ENCODE measurements around the gene GADL1. TPM values are rescaled to one million over a fixed set of nuclear protein-coding genes. Genes with fewer than 3 reads are reported as not detected.

GADL1 gene
- total RNA-seq, 1 donor from 2014 or later = 3.1 TPM

GRCh38 chr3:30777426-30778113 is 116.9 kb downstream of the GADL1 start:
- Mint-ChIP-seq H3K4me1 (ENCODE audit: unreplicated experiment) (peaks cover 14% of the 10 kb centered on the region), H3K4me3 (no peak overlapping the region), H3K36me3 (no peaks in the 10 kb centered on the region), H3K27me3 (no peaks in the 10 kb centered on the region), H3K9me3 (no peaks in the 10 kb centered on the region), H3K27ac (no peak overlapping the region)
- DNase-seq (ENCODE audit: extremely low spot score, unreplicated experiment) = no peak
- TF ChIP-seq, protein P1, sequence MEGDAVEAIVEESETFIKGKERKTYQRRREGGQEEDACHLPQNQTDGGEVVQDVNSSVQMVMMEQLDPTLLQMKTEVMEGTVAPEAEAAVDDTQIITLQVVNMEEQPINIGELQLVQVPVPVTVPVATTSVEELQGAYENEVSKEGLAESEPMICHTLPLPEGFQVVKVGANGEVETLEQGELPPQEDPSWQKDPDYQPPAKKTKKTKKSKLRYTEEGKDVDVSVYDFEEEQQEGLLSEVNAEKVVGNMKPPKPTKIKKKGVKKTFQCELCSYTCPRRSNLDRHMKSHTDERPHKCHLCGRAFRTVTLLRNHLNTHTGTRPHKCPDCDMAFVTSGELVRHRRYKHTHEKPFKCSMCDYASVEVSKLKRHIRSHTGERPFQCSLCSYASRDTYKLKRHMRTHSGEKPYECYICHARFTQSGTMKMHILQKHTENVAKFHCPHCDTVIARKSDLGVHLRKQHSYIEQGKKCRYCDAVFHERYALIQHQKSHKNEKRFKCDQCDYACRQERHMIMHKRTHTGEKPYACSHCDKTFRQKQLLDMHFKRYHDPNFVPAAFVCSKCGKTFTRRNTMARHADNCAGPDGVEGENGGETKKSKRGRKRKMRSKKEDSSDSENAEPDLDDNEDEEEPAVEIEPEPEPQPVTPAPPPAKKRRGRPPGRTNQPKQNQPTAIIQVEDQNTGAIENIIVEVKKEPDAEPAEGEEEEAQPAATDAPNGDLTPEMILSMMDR (conservative IDR thresholded peaks at IDR 0.05) = no peak

DNA sequence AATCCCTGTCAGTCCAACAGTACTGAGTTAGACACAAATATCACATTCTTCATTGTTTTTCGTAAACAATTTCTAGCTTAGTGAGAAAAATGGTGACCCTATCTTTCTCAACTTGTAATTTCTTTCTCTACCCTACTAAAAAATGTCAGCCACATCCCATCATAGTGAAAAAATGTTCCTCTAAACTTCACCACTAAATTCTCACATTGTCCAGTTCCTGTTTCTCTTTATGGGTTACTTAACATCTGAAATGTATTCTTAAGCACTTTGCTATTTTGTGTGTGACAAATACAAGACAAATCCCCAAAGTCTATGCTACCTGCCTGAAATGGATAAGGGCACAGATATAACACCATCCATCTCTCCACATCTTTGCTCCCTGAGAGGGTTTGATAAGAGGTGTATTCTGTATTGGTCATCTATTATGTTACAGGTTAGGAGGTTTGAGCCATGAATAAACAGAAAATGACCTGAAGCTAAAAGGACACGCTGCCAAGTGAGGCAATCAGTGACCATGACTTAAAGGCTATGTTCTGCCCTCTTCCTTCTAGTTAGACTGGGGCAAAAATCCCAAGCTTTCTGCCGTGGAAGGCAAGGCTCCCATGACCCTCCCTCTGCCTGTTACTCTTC is 118.2 kb downstream of the GADL1 start:
- Mint-ChIP-seq H3K4me1 (ENCODE audit: unreplicated experiment) (peaks cover 20% of the 10 kb centered on the region), H3K27me3 (no peaks in the 10 kb centered on the region), H3K27ac (no peak overlapping the region), H3K9me3 (no peaks in the 10 kb centered on the region), H3K36me3 (no peaks in the 10 kb centered on the region), H3K4me3 (no peak overlapping the region)
- DNase-seq (ENCODE audit: extremely low spot score, unreplicated experiment) = no peak
- TF ChIP-seq, protein P1 (conservative IDR thresholded peaks at IDR 0.05) = no peak

- H3K4me3 Mint-ChIP-seq = no peak overlapping the region
- H3K4me1 Mint-ChIP-seq (ENCODE audit: unreplicated experiment) = peaks cover 30% of the 10 kb centered on the region
- no peaks in the 10 kb centered on the region for H3K27me3 Mint-ChIP-seq
- TF ChIP-seq, protein P1 (conservative IDR thresholded peaks at IDR 0.05) = no peak
- peak overlapping the region; percentile 46 for H3K27ac Mint-ChIP-seq
- H3K9me3 Mint-ChIP-seq = no peaks in the 10 kb centered on the region
- H3K36me3 Mint-ChIP-seq = no peaks in the 10 kb centered on the region
- no peak for DNase-seq (ENCODE audit: extremely low spot score, unreplicated experiment)
These were observed 119.4 kb downstream of the GADL1 start for GRCh38 chr3:30775040-30775439.

DNA sequence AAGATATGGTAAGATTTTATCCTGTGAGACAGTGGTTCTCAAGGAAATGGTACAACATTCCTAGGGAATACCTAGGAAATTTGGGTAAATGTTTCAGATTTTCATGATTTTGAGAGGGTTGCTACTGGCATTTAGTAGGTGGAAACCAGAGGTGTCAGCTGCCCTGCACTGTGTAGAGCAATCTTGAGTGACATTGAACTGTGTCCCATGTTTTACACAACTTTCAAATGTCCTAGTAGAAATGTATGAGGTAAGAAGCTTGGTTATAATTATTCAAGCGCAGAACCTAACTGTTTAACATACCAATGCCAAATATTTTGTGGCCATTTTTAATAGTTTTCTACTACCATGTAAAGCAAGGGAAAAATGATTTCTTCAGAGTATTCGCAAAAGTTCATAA is 120.4 kb downstream of the GADL1 start:
- H3K36me3 Mint-ChIP-seq = no peaks in the 10 kb centered on the region
- H3K27me3 Mint-ChIP-seq = no peaks in the 10 kb centered on the region
- no peak for DNase-seq (ENCODE audit: extremely low spot score, unreplicated experiment)

DNA sequence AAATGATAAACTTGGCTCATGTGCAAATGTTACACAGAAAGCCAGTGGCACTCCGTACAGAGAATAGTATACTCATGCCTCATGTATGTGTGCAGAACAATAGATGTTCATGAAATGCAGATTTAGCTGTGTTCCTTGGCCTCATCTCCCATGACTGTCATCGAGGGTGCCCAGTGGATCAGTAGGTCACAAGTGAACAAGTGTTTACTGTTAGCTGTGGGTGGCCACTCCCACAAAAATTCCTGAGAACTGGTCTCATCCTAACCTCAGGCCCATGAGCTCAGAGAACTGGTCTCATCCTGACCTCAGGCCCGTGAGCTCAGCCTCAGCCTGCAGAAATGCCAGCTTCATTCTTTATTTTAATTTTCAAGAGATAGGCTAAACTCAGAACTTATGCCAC is 124.1 kb downstream of the GADL1 start:
- Mint-ChIP-seq H3K9me3 (no peaks in the 10 kb centered on the region), H3K27me3 (peaks cover 3% of the 10 kb centered on the region), H3K4me1 (ENCODE audit: unreplicated experiment) (peaks cover 29% of the 10 kb centered on the region), H3K4me3 (no peak overlapping the region), H3K27ac (peak overlapping the region; percentile 15), H3K36me3 (no peaks in the 10 kb centered on the region)
- TF ChIP-seq, protein P1 (conservative IDR thresholded peaks at IDR 0.05) = no peak
- no peak for DNase-seq (ENCODE audit: extremely low spot score, unreplicated experiment)

More for the DNA sequence above, 120.4 kb downstream of the GADL1 start:
- Mint-ChIP-seq H3K4me1 (ENCODE audit: unreplicated experiment) (peaks cover 30% of the 10 kb centered on the region), H3K4me3 (no peak overlapping the region), H3K9me3 (no peaks in the 10 kb centered on the region), H3K27ac (no peak overlapping the region)
- TF ChIP-seq, protein P1 (conservative IDR thresholded peaks at IDR 0.05) = no peak
